CD4-positive, alpha-beta T cell treated with Interleukin-4 for 4 hours (primary cell): Measurements from ENCODE around the gene GNAI2.
"Not testable (repeated sequence)": the region's sequence is repeated elsewhere in the genome, so short reads cannot be mapped to it uniquely, and the experiment has no call there.

Source experiments
- DNase-seq: peaks from one replicate; pipeline ENCODE4 v3.0.0-alpha.2; 2020

GNAI2 gene

DNA sequence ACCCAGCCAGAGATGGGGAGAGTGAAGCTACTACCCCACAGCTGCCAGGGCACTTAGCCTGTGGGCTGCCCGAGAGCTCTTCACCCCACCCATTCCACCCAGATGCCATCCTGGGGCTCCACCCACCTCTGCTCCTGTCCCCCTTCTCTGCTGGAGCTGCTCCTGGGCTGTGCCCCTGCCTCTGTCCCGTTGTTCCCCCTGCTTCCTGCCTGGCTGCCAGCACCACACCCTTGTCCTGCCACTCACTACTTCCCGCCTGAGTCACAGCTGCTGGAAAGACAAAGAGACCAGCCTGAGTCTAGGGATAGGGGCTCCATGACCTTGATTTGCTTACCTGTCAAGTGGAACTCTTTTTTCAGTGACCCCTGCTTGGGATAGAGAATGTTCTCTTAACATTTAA lies 12.4 kb downstream of the GNAI2 start:
- DNase-seq: no peak

DNA sequence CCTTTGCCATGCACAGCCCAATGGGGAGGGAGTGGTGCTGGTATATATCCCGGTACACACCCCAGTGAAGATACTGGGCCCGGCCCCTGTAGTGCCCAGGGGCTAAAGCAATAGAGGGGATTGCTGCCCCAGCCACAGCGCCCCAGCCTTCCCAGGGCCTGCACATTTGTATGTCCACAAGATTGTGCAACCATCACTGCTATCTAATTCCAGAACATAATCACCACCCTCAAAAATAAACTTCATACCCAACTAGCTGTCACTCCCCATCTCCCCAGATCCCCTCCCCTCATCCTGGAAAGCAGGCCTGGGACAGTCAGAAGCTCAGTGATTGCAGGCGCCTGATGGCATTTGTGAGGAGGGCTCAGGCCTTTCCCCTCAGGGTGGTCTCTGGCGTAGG lies 13.5 kb downstream of the GNAI2 start:
- no peak for DNase-seq

DNA sequence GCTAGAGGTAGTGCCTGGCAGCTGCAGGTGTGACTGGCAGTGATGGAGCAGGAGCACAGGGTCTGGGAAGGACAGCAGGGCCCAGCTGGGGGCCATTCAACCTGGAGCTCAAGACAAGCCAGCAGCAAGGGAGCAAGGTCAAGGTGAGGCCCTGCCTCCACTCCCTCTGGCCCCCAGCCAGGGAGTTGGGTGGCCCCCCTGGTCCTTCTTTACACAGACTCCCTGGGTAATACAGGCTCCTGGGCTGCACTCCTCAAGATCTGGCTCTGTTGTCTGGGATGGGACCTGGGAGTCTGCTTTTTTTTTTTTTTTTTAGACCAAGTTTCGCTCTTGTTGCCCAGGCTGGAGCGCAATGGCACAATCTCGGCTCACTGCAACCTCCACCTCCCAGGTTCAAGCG lies 14.5 kb downstream of the GNAI2 start:
- DNase-seq: no peak

DNA sequence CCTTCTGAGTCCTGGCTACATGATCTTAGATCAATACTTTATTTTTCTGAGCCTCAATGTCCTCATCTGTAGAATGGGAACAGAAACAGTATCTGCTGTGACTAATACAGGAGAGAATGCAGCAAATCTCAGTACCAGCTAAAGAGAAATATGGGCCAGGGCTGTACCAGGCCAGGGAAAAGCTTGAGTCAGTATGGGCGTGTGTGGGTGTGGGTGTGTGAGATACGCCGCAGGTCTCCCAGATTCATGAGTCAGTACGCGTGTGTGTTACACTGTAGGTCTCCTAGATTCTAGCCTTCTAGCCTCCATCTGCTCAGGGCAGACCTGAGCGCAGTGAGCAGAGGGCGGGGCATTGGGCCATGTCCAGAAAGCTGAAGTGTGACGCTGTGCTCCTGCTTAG lies 15.2 kb downstream of the GNAI2 start:
- DNase-seq: peak; percentile 30

DNA sequence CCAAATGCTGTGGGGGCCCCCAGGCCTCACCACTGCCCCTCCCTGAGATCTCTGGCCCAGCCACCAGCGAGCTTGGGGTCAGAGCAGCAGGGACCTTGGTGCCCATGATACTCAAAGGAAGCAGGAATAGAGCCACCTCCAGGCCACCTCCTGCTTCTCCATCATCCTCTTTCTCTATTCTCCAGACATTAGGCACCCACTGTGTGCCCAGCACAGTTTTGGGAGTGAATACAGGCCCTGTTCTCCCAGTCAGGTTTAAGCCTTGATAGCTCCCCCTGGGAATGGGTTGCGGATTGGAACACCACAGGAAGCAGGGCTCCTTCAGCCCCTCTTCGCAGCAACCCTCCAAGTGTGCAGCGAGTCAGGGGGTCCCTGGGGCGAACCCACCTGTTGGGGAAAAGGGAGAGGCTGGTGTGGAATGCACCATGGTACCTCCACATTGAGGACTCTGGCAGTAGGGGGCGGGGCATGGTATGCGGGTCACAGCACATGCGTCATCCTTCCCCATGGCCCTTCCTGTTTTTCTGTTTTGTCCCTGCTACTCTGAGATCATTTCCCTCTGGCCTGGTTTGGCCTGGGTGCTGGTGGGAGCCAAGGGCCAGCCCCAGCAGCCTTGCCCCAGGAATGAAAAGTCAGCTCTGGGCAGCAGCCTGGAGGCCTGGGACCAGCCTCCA lies 18.7 kb downstream of the GNAI2 start:
- no peak for DNase-seq

DNA sequence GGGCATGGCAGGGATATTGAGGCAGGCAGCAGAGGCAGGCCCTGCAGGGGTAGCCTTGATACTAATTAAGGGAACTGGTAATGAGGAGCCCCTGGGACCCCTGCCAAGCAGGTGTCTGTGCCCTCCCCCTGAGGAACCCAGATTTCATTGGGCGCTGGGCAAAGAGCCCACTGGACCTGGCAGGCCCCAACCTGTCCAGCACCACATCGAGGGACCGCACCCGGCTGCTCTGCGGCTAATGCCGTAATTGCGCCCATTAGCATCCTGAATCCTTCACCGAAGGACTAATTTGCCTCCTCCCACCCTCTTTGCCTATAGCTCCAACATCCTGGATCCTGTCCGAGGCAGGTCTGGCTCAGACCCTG lies 19.2 kb downstream of the GNAI2 start:
- no peak for DNase-seq

DNA sequence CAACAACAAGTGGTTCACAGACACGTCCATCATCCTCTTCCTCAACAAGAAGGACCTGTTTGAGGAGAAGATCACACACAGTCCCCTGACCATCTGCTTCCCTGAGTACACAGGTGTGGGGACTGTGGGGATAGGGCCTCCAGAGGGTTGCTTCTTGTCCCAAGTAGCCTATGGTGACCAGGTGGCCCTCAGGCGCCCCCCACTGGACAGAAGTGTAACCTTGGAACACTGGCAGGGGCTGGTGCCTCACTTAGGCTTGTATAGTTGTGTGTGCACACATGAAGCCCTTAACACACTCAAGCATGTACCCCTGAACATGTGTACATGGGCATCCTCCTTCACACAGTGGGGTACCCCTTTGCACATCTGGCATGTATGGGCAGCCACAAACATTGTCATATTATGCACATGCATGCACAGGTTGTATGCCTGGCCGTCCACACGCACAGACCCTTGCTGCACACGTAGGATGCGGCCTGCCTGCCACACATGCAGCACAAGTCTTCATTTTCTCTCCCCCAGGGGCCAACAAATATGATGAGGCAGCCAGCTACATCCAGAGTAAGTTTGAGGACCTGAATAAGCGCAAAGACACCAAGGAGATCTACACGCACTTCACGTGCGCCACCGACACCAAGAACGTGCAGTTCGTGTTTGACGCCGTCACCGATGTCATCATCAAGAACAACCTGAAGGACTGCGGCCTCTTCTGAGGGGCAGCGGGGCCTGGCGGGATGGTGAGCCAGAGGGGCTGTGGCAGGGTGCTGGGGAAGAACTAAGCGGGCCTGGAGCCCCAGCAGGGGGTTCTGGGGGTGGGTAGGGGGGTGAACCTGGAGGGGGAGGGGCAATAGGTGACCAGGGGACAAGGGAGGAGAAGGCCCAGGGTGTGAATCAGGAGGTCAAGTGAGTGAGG lies 21.2 kb downstream of the GNAI2 start:
- no peak for DNase-seq

DNA sequence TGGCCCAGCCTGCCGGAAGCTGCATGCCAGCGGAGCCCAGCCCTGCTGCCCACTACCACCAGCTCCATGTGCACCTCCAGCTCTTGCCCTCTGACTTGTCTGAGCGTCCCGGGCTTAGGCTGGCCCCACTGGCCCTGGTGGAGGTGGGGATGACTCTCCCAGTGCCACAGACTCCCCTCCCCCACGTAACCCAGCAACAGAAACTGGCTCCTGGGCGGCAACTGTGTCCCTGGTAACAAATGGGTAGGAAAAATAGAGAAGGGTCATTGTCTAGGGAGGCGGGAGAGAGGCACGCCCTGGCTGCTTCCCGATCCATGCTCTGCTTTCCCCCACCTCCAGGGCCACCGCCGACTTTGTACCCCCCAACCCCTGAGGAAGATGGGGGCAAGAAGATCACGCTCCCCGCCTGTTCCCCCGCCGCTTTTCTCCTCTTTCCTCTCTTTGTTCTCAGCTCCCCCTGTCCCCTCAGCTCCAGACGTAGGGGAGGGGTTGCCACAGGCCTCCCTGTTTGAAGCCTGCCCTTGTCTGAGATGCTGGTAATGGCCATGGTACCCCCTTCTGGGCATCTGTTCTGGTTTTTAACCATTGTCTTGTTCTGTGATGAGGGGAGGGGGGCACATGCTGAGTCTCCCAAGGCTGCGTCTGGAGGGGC lies 22.2 kb downstream of the GNAI2 start:
- DNase-seq: no peak

DNA sequence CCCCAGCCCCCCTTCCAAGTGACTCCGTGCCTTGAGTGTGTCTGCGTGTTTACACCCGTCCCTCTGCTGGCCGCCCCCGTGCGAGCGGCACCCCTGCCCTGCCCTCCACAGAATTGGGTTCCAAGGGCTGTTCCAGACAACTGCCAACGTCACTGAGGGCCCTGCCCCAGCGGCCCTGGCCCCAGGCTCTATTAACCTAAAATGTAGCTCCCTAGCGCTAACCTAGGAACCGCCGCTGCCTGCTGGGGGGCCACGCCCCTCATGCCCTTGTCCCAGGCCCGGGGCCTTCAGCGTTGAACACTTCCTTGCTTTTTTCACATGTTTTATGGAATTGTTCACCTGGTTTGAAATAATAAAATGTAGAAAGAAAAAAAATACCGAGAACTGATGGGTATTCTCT lies 23.0 kb downstream of the GNAI2 start:
- DNase-seq: no peak

DNA sequence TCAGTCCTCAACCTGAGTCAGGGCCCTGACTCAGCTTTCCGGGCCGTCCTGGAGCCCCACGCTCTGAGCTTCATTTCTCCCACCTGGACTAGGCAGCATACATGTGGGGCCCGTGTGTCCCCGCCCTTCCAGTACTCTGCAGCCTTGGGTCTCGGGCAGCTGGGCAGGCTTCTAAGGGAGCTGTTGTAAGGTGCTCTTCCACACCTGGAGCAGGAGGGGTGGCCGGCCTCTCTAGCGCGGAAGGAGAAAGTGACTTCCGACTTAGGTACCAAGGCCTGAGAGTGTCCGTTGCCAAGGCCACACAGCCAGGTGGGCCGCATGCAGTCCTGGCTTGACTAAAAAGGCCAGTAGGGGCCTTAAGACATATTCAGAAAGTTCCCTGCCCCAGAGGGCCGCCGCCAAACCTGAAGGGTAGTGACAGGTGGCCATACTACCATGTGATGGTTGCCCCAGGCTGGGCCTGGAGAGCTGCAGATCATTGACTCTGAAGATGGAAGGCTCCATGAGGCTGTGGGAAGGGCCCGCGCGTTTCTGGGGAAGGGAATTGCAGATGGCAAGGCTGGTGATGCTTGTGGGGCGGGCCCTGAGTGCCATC lies 23.5 kb downstream of the GNAI2 start:
- DNase-seq: no peak

DNA sequence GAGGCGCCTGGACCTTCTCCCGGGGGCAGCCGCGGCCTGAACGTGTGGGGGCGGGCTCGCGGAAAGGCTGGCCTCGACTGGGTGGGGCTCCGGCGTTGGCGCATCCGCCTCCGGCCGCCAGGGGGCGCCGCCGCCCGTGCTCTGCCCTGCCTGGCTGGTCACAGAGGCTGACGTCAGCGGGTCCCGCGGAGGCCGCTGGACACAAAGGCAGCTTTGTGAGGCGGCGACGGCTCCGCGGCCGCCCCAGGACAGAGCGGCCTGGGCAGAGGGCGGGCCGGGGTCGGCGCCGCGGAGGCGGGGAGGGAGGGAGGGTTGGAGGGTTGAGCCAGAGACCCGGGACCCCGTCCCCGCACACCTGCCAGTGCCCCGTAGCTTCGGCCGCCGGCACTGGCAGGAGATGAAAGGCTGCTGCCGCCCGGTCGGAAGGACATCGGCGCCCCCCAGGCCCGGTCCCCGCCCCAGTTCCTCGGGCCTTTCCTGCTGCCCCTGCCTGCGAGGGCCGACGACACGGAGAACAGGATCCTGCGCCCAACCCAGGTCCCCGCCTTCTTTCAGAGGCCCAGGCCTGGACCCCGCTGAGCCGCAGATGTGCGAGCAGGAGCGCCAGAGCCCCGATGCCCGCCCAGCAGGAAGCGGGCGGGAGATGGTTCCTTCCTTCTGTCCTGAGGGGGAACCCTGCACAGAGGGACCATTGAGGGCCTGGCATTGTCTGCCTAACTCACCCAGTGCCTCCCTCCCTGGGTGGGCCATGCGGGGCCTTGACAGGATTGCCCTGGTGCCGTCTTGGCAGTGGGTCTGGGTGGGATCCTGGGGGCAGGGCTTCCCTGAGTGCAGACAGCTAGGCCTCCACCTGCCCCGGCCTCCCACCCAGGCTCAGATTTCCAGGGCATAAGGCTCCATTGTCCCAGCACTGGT lies 24.3 kb downstream of the GNAI2 start:
- DNase-seq: peak; percentile 75

DNA sequence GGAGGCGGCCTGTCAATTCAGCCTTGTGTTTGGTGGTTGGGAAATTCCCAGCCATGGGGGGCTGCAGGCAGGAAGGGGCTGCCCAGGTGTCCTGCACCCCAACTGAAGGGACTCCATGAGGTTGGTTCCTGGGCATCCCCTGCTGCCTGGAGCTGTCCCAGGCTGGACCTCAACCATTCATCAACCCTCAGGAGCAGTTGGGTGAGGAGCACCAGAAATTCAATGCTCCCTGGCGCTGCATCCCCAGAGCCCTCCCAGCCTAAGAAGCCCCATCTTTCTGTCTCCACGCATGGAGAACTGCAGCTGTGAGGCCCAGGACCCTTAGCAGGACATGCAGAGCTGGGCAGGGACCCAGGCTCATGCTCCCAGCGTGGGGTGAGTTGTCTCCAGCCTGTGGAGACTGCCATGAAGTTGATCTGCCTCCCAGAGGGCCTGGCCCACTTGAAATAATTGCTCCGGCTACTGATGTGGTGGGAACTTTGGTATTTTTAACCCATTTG lies 25.0 kb downstream of the GNAI2 start:
- no peak for DNase-seq

DNA sequence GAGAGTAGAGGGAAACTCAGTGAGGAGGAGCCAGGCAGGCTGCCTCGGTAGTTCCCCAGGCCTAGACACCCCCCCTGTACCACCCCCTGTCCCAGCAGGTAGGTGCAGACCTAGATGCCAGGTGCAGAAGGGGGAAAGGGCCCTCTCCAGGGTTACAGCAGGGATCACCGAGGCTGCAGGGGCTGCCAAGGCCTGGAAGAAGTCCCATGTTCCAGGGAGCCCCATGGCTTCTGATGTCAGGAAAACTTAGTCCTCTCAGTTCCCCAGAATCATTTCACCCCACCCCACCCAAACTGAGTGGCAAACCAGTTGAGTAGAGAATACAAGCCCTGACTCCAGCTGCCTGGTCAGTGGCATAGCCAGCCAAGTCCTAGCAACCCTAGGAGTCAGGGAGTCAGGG lies 25.5 kb downstream of the GNAI2 start:
- no peak for DNase-seq

DNA sequence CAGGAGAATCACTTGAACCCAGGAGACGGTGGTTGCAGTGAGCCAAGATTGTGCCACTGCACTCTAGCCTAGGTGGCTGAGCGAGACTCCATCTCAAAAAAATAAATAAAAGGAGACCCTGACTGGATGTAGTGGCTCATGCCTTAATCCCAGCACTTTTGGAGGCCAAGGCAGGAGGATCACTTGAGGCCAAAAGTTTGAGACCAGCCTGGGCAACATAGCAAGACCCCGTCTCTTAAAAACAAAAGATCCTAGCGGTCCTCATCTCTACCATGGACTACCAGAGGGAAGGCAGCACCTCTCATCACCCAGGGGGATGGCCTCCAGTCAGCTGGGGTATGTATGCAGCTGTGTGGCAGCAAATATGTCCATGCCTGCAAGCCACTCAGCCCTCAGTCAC lies 26.2 kb downstream of the GNAI2 start:
- DNase-seq: not testable (repeated sequence)

DNA sequence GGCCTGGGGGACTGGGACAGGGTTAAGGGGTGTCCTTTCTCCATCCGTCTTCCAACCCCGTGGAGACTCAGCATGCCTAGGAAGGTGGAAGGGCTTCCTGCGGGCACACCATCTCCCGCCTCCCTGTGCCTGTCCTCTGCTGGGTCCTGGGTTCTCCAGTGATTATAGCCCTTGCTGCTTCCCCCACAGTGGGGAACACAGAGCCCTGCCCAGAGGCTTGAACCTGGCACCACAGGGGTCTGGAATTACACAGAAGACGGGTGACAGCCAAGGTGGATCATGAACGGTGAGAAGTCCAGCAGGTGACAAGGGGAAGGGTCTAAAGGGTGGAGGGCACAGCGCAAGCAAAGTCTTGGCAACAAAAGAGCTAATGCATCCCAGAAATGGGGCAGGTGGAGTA lies 26.8 kb downstream of the GNAI2 start:
- no peak for DNase-seq

DNA sequence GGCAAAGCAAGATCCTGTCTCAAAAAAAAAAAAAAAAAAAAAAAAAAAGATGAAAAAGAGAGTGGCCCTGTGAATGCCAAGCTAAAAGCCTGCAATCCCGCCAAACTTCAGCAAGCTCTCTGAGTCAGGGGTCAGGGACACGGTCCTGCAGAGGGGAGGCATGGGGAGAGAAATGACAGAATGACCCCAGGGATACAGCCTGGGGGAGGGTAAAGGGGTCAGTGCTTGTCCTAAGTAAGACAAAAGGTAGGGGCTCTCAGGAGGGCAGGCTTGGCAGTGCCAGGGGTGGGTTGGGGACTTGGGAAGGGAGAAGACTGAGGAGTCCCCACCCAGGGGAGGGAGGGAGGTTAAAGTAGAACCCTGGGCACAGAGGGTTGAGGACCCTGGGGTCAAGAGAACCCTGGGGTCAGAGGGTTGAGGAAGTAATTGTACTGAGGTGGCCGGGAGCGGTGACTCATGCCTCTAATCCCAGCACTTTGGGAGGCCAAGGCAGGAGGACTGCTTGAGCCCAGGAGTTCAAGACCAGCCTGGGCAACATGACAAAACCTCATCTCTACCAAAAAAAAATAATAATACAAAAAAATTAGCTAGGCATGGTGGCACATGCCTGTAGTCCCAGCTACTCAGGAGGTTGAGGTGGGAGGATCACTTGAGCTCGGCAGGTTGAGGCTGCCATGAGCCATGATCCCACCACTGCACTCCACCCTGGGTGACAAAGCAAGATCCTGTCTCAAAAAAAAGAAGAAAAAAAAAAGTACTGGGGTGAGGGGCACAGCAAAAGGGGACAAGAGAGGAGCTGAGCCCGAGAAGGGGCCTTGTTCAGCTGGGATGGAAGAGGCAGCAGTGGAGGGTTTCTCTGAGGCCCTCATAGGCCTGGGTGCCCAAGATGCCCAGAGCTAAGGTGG lies 27.7 kb downstream of the GNAI2 start:
- no peak for DNase-seq

DNA sequence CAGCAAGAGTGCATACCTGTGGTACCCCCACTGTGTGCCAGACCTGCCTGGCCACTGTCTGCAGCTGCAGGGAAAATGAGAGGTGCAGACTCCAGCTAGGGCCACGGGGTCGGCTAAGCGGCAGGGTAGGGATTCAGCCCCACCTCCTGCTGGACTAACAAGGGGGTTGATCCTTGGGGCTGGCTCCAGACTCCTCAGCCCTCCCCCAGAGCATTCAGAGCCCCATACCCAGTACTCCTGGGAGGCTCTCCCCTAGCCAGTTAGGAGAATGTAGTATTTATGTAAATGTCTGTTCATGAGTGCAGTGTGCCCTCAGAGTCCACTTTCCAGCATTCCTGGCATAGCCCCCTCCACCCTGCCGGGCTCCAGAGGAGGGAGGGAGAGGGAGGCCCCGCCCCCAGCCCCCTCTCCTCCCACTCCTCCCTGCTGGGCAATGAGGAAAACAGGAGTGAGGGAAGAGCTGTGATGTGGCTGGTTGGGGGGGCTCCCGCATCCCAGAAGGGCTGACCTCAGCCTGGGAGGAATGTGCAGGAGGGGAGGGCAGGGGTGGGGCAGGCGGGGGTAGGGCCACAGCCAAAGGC lies 28.5 kb downstream of the GNAI2 start:
- no peak for DNase-seq

DNA sequence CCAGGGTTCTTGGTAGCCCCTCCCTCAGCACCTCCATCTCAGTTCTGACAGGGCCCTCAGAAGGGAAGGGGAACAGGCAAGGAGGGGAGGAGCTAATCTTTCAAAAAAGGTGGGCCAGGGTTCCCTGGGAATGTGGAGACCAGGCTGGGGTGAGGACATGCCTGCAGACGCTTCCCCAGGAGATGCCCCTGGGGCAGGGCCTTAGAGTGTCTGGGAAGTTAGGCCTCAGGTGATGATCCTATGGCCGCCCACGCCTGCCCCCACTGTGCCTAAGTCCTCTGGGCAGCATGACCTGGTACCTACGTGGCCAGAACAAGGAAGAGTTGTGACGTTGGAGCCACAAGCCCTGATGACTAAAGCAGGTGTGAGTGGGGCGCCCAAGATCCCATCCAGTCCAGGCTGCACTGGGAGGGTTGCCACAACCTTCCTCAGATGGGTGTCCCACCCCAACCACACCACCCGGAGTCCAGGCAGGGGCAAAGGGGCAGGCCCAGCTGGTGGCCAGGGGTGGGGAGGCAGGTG lies 29.0 kb downstream of the GNAI2 start:
- DNase-seq: no peak

DNA sequence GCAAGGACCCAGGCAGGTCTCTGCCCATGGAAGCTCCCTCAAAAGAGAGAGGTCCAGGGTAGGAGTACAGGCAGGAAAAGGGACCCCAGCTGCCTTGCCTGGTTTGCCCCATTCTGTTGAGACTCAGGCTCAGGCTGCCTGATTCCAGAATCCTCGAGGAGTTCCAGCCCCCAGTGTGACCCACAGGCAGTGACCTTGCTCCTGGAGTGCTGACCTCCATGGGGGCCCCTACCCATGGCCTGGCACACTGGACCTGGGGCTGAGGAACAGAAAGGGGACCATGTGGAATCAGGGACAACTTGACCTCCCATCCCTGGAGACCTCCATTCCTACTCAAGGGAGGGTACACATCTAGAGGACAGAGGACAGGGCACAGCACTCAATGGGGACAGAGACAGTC lies 29.6 kb downstream of the GNAI2 start:
- DNase-seq: no peak

DNA sequence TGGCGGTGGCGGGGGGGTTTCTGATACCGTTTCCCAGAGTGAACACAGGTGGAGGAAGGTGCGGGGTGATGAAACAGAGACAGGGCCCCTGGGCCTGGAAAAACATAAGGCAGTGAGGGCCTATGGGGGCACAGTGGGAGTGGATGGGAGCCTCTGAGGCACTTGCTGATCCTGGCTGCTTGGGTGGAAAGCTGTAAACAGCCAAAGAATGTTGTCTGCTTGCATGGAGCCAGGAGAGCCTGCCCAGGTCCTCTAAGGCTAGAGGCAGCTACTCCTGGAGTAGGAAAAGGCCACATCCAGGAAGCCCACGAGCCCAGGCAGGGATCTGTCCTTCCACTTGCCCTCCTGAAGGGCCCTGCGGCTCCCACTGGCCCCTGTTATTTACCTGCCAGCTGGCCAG lies 30.0 kb downstream of the GNAI2 start:
- DNase-seq: no peak

DNA sequence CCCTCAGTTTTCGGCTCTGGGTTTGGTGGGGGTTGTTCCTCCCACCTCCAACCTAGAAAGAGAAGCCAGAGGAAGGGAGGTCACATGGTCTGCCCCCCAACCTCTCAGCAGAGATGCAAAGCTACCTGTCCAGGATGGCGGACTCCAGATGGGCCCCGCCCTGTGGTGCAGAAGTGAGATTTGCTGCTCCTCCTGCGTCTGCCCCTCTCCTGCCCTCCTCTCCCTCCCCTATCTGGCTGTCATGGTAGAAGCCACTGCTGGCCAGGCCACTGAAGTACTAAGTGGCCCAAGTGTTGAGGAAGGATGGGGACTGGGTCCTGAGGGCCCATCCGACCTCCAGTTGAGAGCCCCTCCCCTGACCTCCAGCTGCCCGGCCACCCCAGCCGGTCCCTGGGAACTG lies 30.8 kb downstream of the GNAI2 start:
- DNase-seq: no peak
